Activated T-helper 1 cell treated with anti-CD3 and anti-CD28 coated beads, Interleukin-2, amount 50 U/mL, for 16 hours (primary cell): ENCODE results near the gene KLC4.
"Not testable (repeated sequence)": the region's sequence is repeated elsewhere in the genome, so short reads cannot be mapped to it uniquely, and the experiment has no call there.

Experiments used
- DNase-seq, 2 donors: peaks; one replicate each; pipeline ENCODE4 v3.0.0-alpha.2; 2020; ENCODE audit warnings: low read depth in 1 of 2, low spot score in 1 of 2

Gene KLC4

DNA sequence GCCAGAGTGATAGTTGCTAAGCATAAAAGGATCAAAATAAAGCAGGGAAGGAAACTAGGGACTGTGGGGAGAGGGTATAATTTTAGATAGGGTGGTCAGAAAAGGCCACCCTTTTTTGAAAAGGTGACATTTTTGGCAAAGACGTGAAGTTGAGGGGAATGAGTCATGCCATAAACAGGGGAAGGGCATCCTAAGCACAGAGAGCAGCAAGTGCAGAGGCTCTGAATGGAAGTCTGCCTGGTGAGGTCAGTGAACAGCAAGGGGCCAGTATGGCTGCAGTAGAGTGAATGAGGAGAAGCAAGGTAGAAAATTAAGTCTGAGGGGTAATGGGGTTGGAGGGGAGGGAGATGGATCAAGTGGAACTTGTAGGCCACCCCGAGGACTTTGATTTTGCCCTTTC is 2.4 kb downstream of the KLC4 start:
- no peak for DNase-seq

DNA sequence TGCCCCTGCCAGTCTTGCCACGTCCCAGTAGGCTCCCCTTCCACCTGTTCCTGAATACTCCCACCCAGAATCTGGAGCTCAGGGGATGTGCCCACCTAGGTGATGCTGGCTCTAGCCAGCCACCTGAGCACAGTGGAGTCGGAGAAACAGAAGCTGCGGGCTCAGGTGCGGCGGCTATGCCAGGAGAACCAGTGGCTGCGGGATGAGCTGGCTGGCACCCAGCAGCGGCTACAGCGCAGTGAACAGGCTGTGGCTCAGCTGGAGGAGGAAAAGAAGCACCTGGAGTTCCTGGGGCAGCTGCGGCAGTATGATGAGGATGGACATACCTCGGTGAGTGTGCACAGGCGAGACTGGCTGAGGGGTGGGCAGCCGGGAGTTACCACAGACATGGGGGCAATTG is 3.4 kb downstream of the KLC4 start:
- DNase-seq: no peak

DNA sequence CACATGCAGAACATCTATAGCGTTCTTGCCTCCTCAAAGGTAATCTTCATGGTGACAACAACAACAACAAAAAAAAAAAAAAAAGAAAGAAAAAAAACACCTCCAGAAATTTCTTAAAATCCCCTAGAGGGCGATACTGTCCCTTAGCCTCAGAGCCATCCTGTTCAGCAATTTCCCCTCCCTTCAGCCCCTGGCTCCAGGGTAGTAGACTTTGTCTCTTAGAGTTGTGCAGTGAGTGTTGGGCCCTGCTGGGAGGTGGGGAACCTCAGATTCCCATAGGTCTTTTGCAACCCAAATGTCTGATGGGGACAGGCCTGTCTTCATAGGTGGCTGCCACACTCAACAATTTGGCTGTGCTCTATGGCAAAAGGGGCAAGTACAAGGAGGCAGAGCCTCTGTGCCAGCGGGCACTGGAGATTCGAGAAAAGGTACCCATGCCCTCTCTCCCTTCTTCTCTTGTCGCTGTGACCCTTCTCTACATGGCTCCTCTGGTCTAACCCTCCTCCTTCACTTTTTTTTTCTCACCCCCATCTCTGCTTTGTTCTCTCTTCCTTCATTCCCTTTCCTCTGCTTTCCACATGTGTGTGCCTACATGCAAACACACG is 10.7 kb downstream of the KLC4 start:
- no peak for DNase-seq

DNA sequence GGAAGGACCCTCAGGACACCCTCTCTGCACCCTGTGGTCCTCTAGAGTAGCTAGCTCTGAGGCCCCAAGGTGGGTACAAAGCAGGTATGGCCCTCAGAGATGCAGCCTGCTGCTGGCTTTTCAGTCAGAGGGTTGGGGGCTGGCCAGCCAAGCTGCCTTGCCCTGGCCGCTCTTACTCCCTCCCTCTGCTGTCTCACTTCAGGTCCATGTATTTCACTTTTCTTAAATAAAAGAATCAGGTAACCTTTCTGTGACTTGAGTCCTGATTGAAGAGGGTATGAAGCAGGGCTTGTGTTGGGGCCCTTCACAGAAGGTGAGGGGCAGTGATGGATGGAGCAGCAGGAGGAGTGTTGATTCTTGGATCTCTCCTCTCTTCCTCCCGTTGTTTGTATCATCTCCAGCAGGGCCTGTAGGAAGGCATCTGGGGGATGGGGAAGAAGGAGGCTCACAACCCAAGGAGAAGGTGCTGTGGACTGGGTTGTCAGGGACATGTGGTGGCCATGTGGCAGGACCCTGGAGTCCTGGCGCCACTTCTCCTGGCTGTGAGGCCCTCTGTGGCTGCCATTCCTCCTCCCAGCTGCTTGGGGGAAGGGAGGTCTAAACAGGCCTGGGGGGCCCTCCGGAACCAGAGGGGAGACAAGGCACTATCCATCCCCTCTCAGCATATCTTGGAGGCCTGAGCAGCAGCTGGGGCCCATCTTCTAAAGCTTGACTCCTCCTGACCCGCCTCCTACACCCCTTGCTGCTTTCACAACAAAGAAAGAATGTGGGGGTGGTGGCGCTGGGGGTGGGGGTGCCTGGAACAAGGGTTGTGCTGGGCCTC is 15.6 kb downstream of the KLC4 start:
- DNase-seq: no peak

DNA sequence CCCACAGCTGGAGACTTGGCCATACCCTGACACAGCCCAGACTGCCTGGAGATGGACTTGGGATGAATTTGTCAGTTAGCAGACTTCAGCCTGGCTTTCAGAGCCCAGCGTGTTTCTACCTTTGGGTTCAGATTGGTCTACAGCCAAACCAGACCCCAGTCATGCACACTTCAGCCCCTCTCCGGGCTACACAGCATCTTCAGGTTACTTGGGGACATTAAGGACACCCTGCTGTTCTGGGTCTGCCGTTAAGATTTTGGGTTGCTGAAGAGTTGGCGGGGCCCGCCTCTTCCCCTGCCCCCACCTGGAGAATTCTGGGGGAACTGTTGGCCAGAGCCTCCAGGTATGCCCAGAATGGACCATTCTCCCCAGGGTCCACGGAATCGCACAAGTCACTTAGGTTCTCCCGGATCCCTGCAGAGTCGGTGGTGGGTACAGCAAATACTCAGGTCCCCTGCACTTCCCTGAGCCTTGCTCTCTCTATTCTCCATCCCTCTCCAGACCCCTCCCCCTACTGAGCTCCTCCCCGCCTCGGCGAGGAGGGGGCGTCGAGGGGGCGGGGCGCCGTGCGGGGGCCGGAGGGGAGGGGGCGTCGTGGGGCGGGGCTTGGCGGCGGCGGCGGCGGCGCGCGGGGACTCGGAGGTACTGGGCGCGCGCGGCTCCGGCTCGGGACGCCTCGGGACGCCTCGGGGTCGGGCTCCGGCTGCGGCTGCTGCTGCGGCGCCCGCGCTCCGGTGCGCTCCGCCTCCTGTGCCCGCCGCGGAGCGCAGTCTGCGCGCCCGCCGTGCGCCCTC is 16.4 kb downstream of the KLC4 start, which contains the start of gene PTK7:
PTK7 (plus strand) TSS at position 645 of the 794 bp plus-strand sequence. CDS start 175 bp downstream, outside the sequence.
- DNase-seq: no peak

DNA sequence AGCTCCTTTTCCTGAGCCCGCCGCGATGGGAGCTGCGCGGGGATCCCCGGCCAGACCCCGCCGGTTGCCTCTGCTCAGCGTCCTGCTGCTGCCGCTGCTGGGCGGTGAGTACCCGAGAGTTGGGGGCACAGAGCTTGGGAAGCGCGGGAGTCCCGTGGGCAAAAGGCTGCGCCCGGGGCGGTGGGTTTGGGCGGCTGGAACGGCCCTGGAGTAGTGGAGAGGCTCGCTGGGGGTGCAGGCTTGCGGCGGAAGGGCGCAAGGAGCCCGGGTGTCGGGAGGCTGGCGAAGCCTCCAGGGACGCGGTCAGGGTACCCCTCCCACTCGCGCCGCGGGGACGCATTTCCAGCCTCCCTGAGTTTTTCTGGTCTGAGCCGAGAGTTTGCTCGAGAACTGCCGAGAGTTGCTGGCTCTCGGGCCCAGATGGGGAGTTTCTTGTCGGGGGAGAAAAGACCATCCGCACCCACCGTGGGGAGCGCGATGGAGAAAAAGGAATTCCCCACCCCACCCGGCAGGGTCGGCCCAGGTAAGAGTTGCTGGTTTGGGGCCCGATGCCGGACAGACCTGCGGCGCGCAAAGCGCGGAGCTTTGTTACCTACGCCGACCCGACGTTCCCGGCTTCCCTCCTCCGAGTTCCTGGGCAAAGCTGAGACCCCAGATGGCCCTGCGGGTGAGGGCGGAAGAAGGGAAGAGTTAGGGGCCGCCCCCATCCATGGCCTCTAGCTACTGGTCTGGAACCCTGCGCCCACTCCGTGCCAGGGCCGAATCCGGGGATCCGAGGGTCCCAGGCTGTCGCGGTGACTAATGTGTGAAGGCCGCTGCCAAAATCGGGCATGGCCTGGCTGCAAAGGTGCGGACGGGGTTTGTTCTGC is 17.3 kb downstream of the KLC4 start:
- no peak for DNase-seq

DNA sequence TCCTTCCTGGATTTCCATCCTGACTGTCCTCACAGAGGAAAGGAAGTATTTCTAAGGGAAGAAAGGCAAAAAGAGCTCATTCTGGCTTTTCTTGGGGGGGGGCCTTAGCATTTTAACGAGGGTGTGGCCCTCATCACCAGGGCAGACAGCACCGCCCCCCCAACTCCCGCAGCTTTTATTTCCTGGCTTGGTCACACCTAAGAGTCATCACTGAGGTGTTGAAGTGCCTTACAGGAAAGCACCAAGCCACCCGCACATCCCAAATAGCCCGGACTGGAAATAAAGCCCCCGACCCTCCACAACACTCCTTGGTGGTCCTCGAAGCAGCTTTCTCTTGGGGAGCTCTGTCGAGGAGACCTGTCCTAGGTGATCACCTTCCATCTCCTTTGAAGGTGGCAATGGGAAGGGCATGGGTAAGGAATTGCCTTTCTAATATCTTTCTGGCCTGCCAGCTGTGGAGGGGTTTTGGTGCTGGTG is 17.9 kb downstream of the KLC4 start:
- no peak for DNase-seq

DNA sequence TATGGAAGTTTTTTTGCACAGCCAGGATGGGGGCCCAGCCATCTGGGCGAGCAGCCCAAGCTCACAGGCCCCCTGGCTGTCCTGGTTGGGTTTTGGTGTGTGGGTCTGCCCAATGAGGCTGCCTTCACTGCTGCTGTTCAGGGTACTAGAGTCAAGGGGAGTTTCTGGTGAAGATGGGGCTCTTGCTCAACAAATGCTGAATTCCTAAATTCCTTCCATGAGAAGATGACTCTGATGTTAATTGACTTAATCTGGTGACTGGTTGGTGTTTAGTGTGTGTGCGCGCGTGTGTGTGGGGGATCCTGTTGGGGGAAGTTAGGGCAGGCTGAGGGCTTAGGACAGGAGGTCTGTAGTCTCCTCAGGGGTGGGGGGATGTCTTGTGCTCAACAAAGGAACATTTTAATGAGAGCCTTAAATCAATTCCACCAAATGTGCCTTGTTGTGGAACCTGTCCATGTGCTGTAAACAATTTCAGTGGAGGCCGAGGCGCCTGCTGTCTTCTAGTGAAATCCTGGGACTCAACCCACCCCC is 18.6 kb downstream of the KLC4 start:
- DNase-seq: no peak

DNA sequence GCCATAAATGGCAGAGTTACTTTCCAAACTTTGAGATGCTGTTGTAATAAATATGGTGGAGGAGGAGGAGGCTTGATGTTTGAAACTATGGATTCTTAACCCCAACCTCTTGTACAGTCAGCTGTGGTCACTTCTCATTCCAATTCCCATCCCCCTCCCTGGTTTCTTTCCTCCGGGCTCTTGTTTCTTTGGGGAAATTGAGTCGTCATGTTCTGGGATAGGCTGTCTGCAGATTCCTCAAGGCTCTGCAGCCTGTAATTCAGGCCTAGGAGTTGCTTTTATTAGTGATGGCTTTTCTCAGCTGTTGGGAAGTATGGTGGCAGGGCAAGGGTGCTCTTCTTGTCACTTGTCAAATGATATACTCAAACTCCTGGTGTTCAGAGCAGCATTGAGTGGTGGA is 19.3 kb downstream of the KLC4 start:
- DNase-seq: no peak

DNA sequence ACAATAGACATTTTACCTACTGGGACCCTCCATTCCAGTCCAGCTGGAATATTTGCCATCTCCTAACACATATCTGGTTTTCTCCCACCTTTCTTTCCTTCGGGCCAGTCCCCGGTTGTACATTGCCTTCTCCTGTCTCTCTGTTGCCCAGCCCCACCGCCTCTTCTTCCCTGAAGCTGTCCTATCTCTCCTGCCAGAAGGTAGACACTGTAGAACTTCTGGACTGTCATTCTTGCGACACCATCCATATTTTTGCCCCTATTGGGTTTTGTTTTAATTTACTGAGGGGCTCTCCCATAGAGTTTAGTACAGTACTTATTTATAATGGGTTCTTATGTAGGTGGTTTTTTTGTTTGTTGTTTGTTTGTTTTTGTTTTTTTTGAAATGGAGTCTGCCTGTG is 21.6 kb downstream of the KLC4 start:
- DNase-seq: no peak

DNA sequence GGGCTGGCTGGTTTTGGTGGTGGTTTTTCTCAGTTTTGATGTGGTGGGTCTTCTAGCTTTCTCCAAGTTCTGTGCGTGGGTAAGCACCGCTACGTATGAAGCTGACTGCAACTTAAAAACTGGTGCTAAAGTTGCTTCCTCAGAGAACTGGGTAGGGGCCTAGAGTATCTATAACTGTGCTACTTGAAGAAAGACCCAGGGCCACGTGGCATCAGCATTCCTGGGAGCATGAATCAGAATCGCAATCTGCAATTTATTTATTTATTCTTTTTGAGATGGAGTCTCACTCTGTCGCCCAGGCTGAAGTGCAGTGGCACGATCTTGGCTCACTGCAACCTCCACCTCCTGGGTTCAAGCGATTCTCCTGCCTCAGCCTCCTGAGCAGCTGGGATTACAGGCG is 22.5 kb downstream of the KLC4 start:
- not testable (repeated sequence) for DNase-seq

DNA sequence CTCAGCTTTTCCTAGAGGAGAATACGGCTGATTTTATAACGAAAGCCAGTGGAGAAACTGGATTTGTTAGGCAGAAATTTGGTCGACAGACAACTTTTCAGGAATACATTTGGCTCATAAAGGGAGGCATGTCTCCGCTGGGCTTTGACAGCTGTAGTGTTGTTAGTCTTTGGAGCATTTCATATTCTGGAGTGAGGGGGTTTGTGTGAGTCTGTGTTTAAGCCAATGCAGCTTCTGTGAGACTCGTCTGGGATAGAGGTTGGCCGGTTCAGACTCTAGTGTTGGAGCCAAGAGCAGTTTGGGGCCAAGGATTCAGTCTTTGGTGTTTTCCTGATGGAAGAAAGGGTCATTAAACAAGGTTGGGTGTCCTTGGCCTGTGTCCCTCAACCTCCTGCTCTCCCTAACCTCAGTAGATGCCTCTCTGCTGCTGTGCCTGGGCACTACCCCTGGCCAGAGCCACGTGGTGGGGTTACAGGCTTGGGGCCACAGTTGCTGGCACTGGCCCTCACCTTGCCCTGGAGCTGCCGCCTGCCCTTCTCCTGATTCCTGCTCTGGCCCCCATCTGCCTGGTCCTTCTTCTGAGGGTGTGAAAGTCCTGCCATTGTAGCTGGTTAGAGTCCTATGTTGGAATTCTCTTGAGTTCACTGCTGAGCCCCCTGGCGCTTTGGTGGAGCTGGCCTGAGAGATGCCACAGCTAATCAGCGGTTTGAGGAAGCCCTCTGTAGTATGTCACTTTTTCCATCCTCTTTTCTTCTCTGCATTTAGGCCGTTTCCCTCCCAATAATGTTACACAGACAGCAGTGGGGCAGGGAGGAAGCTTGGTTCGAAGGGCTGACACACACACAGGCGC is 23.6 kb downstream of the KLC4 start:
- no peak for DNase-seq

DNA sequence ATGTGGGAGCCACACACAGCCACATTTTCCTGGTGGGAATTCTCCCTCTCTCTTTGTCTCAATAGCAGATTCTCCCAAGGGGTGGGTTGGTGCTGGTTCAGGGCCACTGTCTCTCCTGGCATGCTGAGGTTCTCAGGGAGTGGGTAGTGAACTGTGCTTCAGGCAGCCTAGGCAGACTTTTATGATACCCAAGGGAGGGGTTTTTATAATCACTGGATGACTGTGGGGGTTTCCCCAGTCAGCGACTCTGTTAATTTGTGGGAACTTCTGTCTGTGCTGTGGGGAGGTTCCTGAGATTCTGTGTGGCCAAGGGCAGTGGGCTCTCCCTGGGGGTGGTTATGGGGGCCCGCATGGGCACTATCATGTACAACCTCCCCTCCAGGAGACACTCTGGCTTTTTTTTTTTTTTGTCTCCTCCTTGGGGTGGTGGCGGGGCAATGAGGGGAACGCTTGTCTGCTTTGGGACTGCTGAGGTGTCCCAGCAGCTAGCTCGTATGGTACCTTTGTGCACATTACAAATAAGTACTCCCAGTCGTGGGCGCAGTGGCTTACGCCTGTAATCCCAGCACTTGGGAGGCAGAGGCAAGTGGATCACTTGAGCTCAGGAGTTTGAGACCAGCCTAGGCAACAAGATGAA is 26.7 kb downstream of the KLC4 start:
- DNase-seq: no peak

DNA sequence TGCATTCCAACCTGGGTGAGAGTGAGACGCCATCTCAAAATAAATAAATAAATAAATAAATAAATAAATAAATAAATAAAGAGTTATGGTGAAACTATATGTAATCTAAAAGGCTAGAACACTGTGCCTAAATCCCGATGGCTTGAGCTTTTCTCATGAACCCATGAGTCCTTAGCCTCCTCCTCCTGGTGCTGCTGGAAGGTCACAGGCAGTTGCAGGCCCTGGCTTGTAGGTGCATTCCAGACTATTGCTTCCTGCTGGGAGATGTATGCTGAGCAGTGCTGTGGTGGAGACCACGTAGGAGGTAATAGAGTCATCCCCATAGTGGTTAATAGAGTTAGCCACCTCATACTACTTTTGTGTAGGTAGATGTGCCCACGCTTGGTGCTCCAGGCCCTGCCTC is 29.2 kb downstream of the KLC4 start:
- DNase-seq: no peak

DNA sequence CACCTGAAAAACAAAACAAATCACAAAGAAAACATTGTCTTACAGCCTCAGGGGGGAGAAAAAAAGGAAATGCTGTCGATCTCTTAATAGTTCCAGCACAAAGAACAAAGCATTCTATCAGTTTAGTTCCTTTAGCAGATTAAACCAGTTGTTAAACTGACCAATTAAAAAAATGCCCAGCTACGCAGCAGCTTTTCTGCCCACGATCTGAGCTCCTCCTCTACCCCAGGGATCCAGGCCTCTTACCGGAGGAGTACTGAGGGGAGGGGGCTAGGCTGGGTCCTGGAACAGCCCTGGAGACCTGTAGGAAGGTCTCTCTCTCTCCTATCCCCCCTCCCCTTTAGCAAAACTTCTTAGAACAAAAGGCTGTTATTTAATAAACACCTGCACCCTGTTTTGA is 30.0 kb downstream of the KLC4 start:
- no peak for DNase-seq

DNA sequence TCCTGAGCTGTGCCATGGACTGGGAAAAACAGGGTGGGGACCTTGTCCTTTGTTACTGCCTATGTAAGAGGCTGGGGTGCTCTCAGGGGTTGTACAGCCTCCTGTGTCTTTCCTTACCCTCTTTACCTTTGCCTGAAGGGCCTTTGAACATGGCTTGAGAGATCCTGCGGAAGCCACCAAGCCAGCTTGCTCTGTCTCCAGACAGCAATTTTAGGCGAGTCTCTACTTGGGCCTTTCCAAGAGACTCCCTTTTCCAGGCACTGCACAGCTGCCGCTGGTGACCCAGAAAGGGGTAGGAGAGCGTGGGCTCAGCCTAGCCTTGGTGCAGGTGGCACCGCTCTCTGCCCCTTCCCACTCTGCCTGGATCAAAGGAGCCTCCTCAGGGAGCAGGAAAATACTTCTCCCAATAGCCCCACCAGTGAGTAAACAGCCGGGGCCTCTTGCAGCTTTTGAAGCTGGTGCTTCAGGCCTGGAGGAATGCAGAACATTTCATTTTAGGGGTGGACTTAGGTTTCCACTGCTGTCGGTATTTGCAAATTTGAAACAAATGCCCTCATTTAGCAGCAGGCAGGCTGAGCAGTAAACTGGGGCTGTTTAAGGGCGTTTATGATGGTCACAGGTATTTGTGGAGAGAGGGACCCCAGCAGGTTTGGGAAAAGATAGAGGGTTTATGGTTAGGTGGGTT is 30.6 kb downstream of the KLC4 start:
- DNase-seq: no peak

DNA sequence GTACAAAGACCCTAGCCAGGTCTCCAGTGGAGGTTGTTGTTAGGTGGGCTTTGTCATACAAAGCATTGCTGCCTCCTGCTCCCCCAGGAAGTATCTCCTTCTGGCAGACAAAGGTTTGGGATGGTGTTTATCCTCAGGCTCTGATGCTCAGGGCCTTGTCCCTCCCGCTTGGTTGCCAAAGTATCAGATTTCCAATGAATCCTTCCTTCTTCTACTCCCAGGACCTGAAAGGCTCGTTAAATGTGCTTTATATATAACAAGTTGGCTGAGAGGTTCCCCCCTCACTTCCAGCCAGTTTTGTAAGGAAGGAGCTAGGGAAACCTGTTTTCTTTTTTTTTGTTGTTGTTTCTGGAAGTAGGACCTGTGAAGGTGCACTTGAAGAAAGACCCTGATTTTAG is 31.1 kb downstream of the KLC4 start:
- no peak for DNase-seq

DNA sequence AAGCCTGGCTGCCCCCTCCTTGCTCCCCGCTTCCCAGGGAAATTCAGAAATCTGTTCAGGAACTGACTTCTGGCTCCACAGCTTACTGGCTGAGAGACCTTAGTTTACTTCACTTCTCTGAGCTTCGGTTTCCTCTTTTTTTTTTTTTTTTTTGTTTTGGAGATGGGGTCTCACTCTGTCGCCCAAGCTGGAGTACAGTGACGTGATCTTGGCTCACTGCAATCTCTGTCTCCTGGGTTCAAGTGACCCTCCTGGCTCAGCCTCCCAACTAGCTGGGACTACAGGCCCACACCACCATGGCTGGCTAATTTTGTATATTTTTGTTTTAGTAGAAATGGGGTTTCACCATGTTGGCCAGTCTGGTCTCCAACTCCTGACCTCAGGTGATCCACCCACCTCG is 31.6 kb downstream of the KLC4 start:
- DNase-seq: no peak
